GM21367 (cell line): ENCODE measurements around the gene HPX.
A peak's percentile ranks its signal among the peaks of the same experiment; 100 is the strongest.
"Not testable (repeated sequence)": the region's sequence is repeated elsewhere in the genome, so short reads cannot be mapped to it uniquely, and the experiment has no call there.

ENCODE experiments used
- ATAC-seq: cut with Tn5 transposase; IDR thresholded peaks from one replicate; pipeline ENCODE4 v1.9.1; 2021; ENCODE audit not compliant: unreplicated experiment

HPX gene

DNA sequence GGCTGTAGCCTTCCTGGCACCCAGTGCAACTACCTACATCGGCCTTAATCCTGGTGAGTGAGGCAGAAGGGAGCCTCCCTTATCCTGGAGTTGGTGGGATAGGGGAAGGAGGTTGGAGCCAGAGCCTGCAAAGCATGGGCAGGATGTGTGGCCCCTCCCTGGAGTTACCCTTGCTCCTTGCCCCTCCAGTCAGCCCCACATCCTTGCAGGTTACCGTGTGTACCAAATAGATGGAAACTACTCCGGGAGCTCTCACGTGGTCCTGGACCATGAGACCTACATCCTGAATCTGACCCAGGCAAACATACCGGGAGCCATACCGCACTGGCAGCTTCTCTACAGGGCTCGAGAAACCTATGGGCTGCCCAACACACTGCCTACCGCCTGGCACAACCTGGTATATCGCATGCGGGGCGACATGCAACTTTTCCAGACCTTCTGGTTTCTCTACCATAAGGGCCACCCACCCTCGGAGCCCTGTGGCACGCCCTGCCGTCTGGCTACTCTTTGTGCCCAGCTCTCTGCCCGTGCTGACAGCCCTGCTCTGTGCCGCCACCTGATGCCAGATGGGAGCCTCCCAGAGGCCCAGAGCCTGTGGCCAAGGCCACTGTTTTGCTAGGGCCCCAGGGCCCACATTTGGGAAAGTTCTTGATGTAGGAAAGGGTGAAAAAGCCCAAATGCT is 46.7 kb downstream of the HPX start:
- ATAC-seq = no peak

DNA sequence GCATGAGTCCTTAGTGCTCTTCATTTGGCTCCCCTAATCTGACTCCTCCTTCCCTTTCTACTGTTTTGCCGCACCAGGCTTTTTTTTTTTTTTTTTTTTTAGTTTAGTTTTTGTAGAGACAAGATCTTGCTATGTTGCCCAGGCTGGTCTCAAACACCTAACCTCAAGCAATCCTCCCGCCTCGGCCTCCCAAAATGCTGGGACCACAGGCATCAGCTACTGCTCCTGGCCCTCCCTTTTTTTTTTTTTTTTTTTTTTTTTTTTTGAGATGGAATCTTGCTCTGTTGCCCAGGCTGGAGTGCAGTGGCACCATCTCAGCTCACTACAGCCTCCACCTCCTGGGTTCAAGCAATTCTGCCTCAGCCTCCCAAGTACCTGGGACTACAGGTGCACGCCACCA is 48.5 kb downstream of the HPX start:
- ATAC-seq = not testable (repeated sequence)

DNA sequence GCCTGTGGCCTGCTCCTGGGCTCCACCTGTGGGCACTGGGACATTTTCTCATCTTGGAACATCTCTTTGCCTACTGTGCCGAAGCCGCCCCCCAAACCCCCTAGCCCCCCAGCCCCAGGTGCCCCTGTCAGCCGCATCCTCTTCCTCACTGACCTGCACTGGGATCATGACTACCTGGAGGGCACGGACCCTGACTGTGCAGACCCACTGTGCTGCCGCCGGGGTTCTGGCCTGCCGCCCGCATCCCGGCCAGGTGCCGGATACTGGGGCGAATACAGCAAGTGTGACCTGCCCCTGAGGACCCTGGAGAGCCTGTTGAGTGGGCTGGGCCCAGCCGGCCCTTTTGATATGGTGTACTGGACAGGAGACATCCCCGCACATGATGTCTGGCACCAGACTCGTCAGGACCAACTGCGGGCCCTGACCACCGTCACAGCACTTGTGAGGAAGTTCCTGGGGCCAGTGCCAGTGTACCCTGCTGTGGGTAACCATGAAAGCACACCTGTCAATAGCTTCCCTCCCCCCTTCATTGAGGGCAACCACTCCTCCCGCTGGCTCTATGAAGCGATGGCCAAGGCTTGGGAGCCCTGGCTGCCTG is 49.2 kb downstream of the HPX start:
- no peak for ATAC-seq

DNA sequence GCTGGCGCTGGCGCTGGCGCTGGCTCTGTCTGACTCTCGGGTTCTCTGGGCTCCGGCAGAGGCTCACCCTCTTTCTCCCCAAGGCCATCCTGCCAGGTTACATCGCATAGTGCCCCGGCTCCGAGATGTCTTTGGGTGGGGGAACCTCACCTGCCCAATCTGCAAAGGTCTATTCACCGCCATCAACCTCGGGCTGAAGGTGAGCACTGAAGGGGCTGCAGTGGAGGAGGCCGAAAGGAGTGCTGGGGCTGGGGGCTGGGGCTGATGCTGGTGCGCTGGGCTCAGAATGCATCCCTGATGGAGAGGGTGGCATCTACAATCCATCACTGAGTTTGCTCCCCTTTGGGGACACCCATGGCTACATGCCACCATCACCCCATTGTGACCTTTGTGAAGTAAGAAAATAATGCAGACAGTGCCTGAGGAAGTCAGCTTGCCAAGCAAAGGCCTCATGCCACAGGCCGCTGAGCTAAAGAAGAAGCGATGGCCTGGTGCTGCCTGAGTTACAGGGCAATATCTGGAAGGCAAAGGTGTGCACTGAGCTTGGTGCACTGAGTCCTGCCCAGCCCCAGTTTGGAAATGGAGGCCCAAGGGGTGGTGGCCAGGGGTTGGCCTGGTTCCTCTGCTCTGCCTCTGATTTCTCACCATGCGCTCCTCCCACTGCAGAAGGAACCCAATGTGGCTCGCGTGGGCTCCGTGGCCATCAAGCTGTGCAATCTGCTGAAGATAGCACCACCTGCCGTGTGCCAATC is 49.9 kb downstream of the HPX start:
- no peak for ATAC-seq

DNA sequence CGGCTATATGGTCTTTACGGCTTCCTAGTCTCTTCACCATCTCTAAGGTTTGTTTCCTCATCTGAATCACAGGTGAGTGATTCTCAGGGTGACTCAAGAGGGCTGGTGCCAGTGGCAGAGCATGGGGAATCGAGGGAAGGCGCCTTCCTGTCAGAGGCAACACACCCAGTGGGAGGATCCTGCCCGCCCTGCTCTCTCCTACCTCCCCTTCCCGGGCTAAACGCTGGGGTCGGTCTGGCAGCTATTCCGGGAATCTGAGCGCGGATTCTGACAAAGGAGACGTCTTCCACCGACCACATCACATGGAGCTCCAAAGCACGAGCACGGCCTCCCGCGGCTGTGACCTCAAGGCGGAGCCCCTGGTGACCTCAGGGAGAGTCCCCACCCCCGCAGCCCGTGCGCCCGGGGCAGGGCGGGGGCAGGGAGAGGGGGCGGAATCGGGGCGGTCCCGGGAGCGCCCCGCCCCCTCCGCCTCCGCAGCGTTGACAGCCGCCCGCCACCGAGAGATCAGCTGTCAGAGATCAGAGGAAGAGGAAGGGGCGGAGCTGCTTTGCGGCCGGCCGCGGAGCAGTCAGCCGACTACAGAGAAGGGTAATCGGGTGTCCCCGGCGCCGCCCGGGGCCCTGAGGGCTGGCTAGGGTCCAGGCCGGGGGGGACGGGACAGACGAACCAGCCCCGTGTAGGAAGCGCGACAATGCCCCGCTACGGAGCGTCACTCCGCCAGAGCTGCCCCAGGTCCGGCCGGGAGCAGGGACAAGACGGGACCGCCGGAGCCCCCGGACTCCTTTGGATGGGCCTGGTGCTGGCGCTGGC is 50.7 kb downstream of the HPX start, which contains the start of gene SMPD1:
SMPD1 (plus strand) TSS at position 570 of the 813 bp plus-strand sequence; CDS start at position 695, 125 bp downstream.
- peak; percentile 97 for ATAC-seq

DNA sequence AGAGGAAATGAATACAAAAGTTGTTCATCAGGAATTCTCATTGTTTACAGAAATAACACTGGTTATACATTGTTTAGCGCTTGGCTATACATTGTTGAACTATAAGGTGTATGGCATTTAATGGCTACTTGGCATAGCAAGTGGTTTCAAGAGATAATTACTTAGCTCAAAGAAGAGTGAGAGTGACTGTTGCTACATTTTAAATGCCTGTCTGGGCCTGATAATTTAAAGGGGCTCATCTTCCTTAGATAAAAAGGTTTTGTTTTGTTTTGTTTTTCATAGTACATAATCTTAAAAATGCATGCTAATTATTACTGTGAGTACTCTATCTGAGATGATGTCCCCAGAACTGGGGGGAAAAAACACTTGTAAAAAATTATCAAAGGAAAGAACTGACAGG is 52.0 kb downstream of the HPX start:
- no peak for ATAC-seq

DNA sequence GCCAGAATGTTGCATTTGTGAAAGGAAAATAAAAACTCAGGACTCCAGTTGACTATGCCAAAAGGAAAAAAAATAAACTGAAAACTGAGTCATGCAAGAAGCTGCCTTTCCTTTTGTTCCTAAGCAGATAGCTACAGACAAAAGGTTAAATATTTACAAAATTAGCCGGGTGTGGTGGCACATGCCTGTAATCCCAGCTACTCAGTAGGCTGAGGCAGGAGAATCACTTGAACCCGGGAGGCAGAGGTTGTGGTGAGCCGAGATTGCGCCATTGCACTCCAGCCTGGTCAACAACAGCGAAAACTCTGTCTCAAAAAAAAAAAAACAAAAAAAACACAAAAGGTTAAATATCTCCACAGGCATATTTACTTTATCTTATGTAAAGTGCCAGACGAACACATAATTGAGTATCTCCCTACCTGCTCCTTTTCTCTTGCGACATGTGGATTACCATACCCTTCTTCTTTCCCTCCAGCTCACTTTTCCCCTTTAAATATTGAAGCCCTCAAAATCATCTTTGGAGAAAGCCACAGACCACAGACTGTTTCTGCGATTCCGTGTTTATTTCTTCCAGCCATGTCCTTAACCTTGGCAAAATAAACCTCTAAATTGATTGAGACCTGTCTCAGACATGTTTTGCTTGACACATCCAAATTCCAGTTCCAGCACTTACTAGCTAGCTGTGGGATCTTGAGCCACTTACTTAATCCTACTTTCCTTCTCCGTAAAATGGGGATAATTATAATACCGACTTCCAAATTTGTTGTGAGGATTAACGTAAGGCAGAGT is 52.8 kb downstream of the HPX start:
- no peak for ATAC-seq

DNA sequence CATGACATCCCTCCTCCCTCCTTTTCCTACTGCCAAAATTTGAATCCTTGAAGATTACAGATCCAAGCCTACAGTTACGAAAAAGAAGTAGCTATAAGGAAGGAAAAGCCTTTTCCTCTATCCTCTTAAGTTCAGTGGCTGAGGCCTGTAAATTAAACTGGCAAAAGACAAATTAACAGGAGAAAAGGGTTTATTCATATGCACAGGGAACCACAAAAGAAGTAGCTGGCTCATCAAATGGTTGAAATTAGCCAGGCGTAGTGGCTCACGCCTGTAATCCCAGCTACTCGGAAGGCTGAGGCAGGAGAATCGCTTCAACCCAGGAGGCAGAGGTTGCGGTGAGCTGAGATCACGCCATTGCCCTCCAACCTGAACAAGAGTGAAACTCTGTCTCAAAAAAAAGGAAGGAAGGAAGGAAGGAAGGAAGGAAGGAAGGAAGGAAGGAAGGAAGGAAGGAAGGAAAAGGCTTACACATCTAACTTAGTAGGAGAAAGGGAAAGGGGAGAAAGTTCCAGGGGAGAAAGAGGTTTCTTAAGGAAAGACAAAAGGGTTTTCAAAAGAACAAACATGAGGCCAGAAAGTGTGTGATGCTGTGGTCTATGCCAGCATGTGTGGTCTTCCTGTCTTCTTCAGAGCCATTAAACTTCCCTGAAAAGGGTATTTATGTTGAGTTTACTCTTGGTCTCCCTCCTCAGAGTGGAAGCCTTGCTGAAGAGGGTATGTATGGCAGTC is 55.6 kb downstream of the HPX start:
- ATAC-seq = no peak
